Left cardiac atrium (tissue), 4 donors: ENCODE data around the gene HHIPL1. TPM values are rescaled to one million over a fixed set of nuclear protein-coding genes. Genes with fewer than 3 reads are reported as not detected.

Experiments used
- ATAC-seq, 2 donors: fragments of 200-7000 bp; cut with Tn5 transposase; one replicate each; pipeline ENCODE4 v1.9.1; 2020; ENCODE audit warnings: mild to moderate bottlenecking in 2 of 2, moderate library complexity in 2 of 2
- DNase-seq: peaks from one replicate; pipeline ENCODE4 v3.0.0-alpha.2; 2020
- intact Hi-C, 2 donors: fragments of 100-400 bp; cut with DNase I; formaldehyde crosslinking; loops; one replicate each; pipeline versions ENCODE4 v1.14.1 to v1.15.1; 2022 to 2023
- total RNA-seq, 2 donors: library from RNA; stranded (reverse); fragmentation: NEBNext Ultra II Directional; extraction: Animal tissue kit (Norgen Biotek cat#: 25700); gene quantifications; one replicate each; pipeline ENCODE4 v1.2.1, GENCODE V29; 2021
- donor health status: DM: no; HTN: yes; CAD: no.
- donor health status: DM: no; HTN: yes; CAD: no; lungs with severe emphysema.
- donor health status: DM: yes; HTN: yes; CAD: no.
- donor health status: Dilated cardiomyopathy.

Gene HHIPL1
- total RNA-seq, 2 donors from 2014 or later, result 2.1 to 2.6 TPM

DNA sequence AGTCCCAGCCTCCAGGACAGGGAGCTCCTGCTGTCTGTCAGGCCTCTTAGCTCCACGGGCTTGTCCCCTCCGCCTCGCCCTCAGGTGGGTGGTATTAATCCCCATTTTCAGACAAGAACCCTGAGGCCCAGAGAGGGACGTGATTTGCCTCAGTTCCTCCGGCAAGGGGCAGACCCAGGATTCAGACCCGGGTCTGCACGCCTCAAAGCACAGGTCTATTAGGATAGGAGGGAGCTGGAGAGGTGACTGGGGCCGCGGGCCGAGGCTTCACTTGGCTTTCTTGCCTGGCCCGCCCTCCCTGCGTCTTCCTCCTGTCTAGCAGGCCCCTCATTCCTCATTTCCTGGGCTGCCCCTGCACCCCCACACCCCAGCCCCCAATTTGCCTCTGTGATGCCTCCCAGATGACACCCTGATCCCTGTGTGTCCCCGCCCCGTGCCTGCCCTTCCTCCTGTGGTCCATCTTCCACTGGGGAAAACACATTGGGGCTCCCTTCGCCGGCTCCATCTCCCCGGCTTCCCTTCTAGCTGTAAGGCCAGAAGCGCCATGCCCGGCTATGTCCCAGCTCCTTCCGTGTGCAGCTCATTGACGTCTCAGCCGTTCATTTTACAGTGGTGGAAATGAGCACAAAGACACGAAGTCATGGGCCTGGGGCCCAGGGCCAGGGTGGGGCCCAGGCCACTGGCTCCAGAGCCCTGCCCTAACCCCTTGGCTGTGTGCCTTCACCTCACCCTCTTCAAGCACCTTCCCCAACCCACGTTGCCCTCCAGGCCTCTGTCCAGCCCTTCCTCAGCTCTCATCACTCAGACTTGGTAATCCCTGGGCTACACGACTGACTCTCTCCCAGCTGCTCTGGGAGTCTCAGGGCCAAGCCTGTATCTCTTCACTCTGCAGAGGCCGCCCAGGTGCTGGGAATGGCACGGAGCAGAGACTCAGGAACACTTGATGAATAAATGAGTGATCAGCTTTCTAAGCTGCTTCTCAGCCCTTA is 23.7 kb downstream of the HHIPL1 start:
- no peak for DNase-seq
- ATAC-seq, result no peak
- intact Hi-C loops, result no loop called here

DNA sequence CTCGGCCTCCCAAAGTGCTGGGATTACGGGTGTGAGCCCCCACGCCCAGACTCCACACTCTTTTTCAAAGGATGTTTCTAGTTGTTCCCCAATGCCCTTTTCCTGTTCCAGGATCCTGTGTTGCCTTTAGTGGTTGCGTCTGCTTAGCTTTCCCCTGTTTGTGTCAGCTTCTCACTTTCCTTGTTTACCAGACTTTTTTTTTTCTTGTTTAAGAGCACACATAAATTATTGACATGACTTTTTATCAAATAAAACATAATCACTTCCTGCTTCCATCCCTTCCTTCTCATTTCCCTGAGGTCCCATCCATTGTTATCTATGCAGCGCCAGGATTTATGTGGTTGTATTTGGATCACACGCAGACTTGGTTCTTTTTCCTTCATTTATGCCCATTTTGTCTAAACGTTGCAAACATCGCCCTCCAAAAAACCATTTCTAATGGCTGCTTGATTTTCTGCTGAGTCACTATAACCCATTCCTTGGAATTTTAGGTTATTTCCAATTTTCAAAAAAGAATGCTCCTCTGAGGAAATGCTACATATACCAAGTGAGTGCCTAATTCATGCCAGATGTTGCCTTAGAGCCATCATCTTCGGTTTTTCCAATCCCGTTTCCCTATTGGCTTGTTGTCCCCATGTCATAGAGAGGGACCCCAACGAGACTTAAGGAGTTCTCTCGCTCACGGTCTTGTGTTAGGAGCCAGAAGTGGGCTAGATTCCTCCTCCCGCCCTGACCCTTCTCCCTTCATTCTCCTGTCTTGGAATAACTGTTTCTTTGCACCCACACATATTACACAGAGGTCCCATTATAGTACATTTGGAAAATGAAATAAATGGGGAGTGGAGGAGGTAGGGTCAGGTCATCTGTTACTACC is 25.7 kb downstream of the HHIPL1 start:
- ATAC-seq (no peak), DNase-seq (no peak)
- intact Hi-C loops, result no loop called here

DNA sequence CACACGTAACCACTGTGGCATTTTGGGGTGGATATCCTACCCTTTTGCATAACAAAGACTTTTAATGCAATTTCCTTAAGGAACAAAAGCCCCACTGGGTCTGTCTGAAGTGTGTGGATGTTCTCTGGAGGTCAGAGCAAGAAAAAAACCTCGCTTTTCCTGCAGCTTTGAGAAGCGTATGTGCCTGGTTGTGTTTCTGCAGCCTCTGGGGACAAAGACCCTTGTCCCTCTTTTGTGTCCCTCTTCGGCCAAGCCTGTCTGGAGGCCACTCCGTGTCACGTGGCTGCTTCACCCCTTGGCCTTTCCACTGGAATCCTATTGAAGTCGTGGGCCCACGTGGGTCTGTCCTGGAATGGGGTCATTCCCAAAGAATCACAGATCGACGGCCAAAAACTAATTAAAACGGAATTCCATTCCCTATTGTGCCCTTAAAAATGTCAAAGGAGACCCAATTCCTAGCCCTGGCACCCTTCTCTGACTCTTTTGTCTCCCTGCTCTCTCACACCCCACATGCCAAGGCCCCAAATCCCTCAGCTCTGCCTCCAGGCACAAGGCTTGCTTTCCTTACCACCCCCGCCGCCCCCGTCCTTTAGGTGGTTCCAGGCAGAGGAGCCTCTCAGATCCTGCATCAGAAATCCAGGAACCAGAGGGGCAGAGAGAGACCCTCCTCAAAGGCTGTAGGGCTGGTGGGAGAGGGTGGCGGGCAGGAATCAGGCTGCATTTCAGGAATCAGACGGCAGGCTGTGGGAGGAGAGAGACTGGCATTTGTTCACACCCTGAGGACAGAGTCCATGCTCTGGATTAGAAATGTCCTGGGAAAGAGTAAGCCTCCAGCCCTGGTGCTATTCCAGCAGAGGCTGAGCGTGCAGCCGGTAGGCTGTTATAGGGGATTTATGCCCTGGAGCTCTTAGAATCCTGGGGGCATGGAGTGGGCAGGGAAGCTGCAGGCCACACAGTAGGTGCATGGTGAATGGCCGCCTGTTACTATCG is 26.6 kb downstream of the HHIPL1 start:
- no peak for DNase-seq
- intact Hi-C loops, result no loop called here
- ATAC-seq, result peak in 1 of 2 donors; percentile 48

DNA sequence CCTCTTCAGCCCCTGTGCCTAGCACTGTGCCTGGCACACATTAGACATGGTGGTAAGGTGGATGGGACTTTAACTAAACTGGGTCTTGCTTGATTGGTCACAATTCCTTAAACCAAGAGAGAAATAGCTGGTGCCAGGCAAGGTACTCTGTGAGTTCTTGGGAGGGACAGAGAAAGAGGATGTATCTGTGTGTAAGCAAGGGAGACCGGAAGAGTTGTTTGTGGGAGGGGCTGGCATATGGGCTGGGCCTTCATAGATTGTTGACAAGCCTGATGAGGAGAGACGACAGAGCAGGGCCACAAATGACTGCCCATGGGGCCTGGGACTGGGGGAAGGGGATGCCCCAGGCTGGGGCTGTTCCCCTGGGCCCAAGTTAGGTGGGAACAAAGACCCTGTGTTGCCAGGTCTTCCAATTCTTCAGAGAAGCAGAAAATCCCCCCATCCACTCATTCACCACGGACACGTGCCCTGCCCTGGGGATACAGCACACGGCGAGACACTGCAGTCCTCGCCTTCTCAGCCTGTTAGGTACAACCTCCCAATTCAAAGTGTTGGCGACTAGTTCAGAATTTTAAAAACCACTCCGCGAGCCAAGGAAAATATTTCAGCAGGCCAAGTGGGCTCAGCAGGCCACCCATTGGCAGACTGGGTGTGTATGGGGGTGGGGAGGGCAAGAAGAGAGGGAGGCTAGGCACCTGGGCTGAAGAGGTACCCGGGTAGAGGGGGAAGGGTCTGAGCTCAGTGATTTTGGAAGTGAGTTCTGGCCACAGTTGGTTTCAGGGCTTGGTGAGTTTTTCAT is 27.8 kb downstream of the HHIPL1 start:
- intact Hi-C loops, result no loop called here
- DNase-seq (no peak), ATAC-seq (no peak)

DNA sequence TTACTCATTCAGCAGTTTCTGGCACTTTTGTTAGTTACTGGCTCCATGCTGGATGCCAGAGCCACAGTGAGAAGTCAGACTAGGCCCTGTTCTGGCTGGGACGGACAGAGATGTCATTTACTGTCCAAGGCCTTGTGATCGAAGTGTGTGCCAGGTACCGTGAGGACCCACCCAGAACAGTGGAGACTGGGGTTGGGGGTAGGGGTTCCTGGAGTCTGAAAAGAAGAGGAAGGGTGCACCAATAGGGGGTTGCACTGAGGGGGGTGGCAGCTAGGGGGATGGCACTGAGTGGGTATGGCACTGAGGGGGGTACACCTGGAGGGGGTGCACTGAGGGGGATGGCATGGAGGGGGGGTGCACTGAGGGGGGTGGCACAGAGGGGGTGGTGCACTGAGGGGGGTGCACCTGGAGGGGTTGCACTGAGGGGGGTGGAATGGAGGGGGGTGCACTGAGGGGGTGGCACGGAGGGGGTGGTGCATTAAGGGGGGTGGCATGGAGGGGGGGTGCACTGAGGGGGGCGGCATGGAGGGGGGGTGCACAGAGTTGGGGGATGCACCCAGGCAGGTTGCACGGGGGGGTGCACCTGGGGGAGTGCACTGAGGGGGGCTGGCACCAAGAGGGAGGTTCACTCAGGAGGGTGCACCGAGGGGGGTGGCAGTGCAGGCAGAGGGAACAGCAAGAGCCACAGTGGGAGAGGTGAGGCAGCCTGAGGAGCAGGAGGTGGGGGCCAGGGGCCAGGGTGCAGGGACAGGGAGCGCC is 28.6 kb downstream of the HHIPL1 start:
- ATAC-seq (no peak), DNase-seq (no peak)
- intact Hi-C loops, result no loop called here

DNA sequence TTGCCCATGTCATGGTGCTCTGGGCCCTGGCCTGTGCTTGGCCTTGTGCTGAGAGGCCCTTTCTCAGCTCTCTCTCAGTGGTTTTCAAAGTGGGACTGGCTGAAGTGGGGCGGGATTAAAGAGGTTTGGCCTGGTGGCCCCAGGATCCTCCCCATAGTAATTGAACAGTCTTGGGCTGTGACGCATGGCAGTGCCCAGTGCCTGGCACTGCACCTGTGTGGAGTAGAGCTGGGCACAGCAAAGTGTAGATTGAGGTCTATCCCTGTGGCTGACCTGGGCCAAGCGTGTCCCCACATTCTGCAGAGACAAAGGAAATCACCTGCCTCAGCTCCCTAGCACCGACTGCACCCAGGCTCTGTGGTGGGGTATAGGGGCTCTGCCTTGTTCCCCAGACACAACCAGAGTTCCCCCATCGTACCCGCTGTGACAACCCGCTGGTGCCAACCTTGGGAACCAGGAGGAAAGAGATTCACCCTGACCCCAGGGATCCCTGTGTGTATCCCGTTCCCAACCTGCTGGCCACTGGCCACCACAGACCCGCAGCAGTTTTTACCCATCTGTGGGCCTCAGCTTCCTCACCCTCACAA is 29.2 kb downstream of the HHIPL1 start:
- DNase-seq (no peak), ATAC-seq (no peak)
- intact Hi-C loops, result no loop called here

DNA sequence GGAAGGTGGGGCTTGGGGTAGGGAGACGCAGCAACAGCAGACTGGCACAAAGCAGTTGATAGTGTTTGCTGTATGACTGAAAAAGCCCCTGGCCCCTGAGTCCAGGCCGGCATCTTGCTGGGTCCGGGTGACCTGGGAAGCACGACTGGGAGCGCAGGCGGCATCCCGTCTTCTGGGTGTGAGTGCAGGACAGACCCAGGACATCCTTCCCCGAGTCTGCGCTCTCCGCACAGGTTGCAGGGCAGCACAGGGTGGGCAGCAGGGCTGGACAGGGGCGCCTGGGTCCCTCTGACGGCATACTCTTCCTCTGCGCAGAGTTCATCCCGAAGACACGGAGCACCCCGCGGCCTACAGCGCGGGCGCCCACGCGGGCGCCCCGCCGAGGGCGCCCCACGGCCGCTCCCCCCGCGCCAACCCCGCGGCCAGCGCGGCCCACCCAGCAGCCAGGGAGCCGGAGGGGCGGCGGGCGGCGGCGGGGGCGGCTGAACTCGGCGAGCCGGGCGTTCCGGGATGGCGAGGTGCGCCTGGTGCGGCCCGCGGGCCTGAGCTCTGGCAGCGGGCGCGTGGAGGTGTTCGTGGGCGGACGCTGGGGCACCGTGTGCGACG is 29.9 kb downstream of the HHIPL1 start:
- no peak for DNase-seq
- no peak for ATAC-seq
- intact Hi-C loops, result no loop called here

DNA sequence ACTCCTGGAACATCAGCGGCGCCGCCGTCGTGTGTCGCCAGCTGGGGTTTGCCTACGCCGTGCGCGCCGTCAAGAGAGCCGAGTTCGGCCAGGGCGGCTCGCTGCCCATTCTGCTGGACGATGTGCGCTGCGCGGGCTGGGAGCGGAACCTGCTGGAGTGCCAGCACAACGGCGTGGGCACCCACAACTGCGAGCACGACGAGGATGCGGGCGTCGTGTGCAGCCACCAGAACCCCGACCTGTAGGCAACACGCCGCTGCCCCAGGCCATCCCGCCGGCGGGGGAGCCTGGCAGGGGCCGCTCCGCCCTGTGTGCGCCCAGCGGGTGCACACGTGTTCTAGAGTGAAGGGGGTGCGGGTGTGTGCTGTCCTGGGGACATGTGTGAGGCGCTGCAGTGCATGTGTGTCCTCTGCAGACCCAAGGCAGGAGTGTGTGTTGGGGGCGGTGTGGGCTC is 30.5 kb downstream of the HHIPL1 start:
- no peak for ATAC-seq
- intact Hi-C loops, result no loop called here
- DNase-seq, result no peak

DNA sequence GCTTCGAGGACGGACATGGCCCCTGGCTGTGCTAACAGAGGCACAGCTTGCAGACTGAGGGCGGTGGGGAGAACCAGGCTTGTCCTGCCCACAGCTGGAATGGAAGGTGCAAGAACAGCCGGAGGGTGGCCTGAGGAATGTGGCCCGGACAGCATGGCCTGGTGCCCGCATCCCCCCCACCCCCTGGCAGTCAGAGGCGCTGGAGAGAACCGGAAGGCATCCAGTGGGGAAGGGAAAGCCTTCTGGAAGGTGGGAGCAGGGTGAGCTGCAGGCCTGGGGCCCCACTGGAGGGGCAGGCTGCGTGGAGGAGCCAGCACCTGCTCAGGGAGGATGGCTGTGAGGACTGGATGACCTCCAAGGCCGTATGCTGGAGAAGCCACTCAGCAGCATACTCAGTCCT is 31.0 kb downstream of the HHIPL1 start:
- no peak for ATAC-seq
- intact Hi-C loops, result no loop called here

DNA sequence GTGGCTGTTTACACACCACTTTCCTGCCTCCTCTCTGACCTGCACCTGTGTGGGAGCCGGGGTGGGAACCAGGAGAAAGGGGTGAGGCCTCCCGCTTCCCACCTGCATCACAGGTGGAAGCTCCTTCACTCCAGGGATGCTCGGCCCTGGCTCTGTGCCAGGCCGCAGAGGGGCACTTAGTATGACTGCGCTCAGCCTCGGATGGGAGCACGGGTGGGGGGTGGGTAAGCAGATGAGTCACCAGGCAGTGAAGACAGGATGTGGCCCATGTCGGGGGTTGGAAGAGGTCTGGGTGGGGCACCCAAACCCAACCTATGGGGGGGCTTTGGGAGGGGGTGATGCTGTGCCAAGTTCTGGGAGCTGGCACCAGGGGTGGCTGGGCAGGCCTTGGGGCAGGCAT is 31.7 kb downstream of the HHIPL1 start:
- no peak for ATAC-seq
- DNase-seq, result no peak

More for the DNA sequence above, 31.0 kb downstream of the HHIPL1 start:
- no peak for DNase-seq

DNA sequence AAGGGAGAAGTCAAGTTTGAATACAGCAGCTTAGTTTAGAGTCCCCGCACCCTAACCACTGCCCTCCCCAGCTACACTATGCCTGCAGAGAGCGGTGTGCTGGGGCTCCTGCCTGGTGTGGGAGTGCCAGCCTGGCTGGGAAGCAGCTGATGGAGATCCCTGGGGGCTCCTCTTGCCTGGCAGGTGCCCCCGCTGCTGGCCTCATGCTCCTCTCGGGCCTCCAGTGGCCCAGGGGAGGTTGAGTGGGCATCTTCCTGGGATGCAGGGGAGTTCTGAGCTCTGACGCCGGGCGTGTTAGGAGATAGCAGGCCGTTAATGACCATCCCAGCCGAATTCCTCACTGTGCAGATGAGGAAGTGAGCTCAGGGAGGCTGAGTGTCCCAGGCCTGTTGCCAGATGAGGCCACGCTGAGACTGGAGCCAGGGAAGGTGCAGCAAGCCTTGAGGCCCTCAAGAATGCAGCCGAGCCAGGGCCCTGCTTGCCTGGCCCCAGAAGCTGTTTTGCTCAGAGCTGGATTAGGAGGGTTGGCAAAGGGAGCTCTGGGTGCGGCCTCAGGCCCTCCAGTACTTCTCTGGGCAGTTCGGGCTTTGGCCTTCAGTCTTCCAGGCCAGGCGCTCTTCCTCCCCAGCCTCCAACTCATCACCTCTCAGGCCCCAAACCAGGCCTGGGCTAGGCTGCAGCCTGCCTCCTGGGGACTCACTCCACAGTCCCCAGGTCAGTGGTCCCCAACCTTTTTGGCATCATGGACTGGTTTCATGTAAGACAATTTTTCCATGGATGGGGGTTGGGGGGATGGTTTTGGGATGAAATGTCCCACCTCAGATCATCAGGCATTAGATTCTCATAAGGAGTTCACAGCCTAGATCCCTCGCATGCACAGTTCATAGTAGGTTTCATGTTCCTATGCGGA is 32.6 kb downstream of the HHIPL1 start:
- intact Hi-C loops, result no loop called here
- DNase-seq, result no peak
- ATAC-seq, result peak; percentile 39 to 60

More for the DNA sequence above, 31.7 kb downstream of the HHIPL1 start:
- intact Hi-C loops, result no loop called here

DNA sequence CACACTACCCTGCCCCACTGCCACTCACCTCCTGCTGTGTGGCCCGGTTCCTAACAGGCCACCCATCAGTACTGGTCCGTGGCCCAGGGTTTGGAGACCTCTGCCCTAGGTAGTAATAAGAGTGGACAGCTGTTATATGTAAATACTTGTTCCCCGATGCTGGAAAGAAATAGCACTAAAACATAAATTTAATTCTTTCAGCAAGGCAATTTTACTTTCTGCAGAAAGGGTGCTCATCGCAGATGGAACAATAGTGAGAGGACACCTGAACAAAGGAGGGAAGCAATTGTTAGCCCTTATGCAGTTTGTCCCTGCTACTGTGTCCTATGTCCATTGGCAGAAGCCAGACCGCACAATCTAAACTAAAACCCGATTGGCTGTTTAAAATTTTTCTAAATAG is 33.3 kb downstream of the HHIPL1 start:
- DNase-seq (no peak), ATAC-seq (no peak)
- intact Hi-C loops, result no loop called here

DNA sequence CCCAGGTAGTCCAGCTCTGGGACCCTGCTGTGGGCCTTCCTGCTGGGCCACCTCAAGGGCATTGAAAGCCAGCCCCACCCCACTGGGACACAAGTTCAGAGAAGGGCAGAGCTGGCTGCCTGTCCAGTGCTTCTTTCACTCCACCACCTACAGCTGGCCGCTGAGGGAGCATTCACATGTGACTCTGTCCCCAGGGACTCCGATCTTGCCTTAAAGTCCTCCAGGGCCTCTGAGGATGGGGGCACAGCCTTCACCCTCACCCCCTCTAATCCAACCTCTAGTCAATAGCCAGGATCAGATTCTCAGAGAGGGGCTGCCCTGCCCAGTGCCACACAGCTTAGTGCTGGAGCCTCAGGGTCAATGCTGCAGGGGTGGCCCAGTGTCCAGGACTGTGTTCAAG is 34.2 kb downstream of the HHIPL1 start:
- DNase-seq, result no peak
- intact Hi-C loops, result no loop called here
- no peak for ATAC-seq

DNA sequence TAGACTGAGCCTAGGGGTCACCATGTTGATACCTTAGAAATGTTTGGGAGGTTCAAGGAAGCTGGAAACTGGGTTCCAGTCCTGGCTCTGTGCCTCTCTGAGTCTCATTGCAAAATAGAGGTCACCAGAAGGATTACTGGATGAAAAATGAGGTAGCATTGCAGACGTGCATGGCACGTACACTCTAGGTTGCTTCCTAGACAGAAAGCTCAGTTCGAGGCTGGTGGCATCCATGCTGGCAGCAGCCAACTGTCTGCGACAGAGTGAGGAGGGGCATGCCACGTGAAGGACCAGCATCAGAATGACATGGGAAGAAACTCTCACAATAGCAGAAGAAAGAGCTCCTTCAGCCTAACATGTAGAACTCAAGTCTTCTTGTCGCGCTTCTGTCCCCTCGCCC is 34.6 kb downstream of the HHIPL1 start:
- DNase-seq (no peak), ATAC-seq (no peak)
- intact Hi-C loops, result no loop called here

DNA sequence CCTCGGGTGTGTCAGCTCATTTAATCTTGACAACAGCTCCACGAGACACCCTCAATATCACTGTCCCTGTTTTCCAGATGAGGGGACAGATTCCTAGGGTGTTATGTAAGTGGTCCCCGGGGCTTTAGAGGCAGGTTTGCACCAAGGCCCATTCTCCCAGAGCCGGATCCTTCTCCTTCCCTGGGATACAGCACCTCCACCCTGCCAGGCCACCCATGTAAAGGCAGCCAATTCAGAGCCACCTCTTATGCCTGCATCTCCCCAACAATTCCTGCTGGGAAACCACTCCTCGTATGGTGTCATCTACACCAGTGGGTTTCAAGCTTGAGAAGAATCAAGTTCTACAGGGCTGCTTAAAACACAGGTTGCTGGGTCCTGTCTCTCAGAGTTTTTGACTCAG is 35.1 kb downstream of the HHIPL1 start:
- no peak for DNase-seq
- ATAC-seq, result no peak
- intact Hi-C loops, result loop anchor here in 1 of 2 donors (5.0 kb wide), 1 partner anchor 207 kb away; no protein-coding TSS in a partner anchor
